Ishikawa (cell line): Measurements from ENCODE around the gene BCCIP.

ENCODE experiments used
- MAX ChIP-seq: IDR thresholded peaks from 2 replicates; pipeline ENCODE4 v1.6.1; 2012
- TEAD4 ChIP-seq: IDR thresholded peaks from 2 replicates; pipeline ENCODE4 v1.6.1; 2012

- TF ChIP-seq MAX = no peak
- TF ChIP-seq TEAD4 = no peak
Observed at GRCh38 chr10:125840955-125841354, 17.6 kb downstream of the BCCIP start.
